Brain microvascular endothelial cell (primary cell): ENCODE measurements around the gene RAPGEF4.

Source experiments
- DNase-seq: peaks from one replicate; pipeline ENCODE4 v3.0.0-alpha.2; 2020
- H3K27ac ChIP-seq: fragments of 250-450 bp; sonication (Bioruptor Pico); 2 replicates; pipeline ENCODE4 v1.5.1; 2020; ENCODE audit warnings: mild to moderate bottlenecking, moderate library complexity
- H3K27me3 ChIP-seq: fragments of 250-450 bp; sonication (Bioruptor Pico); replicated peaks from 2 replicates; pipeline ENCODE4 v1.5.1; 2020; ENCODE audit warnings: mild to moderate bottlenecking
- H3K36me3 ChIP-seq: fragments of 250-450 bp; sonication (Bioruptor Pico); replicated peaks from 2 replicates; pipeline ENCODE4 v1.5.1; 2020; ENCODE audit warnings: mild to moderate bottlenecking
- H3K4me3 ChIP-seq: 2 replicates; pipeline ENCODE4 v1.5.1; 2011; ENCODE audit warnings: low read depth, mild to moderate bottlenecking, control low read depth, low read length, moderate library complexity
- CTCF ChIP-seq: IDR thresholded peaks from 2 replicates; pipeline ENCODE4 v1.5.1; 2011; ENCODE audit warnings: low read depth, mild to moderate bottlenecking, moderate library complexity, low read length, control low read depth, inconsistent platforms; ENCODE audit errors: missing control alignments
- in situ Hi-C: cut with HindIII; loops from 2 replicates; pipeline ENCODE4 v1.10.0; 2017; ENCODE audit warnings: low sequenced_read_pairs, low pct_ligation_motif_present

RAPGEF4 gene

GRCh38 chr2:172894689-172895387 is 159.2 kb downstream of the RAPGEF4 start:
- Histone ChIP-seq H3K36me3 (no peaks in the 10 kb centered on the region), H3K4me3 (no peak overlapping the region), H3K27me3 (peaks cover 6% of the 10 kb centered on the region), H3K27ac (no peak overlapping the region)
- in situ Hi-C loops, result no loop called here
- DNase-seq, result no peak
- no peak for TF ChIP-seq CTCF

- Histone ChIP-seq H3K27me3 (peaks cover 6% of the 10 kb centered on the region), H3K36me3 (no peaks in the 10 kb centered on the region), H3K27ac (no peak overlapping the region), H3K4me3 (no peak overlapping the region)
- TF ChIP-seq CTCF, result no peak
- in situ Hi-C loops, result no loop called here
- no peak for DNase-seq
These were observed 161.0 kb downstream of the RAPGEF4 start for GRCh38 chr2:172896661-172897081.

GRCh38 chr2:172900871-172901270 is 165.2 kb downstream of the RAPGEF4 start:
- no peak for TF ChIP-seq CTCF
- Histone ChIP-seq H3K27me3 (peaks cover 3% of the 10 kb centered on the region), H3K27ac (no peak overlapping the region), H3K36me3 (no peaks in the 10 kb centered on the region), H3K4me3 (no peak overlapping the region)
- in situ Hi-C loops, result no loop called here
- DNase-seq, result no peak

GRCh38 chr2:172901913-172902312 is 166.3 kb downstream of the RAPGEF4 start:
- Histone ChIP-seq H3K4me3 (no peak overlapping the region), H3K27me3 (peaks cover 3% of the 10 kb centered on the region), H3K27ac (no peak overlapping the region), H3K36me3 (no peaks in the 10 kb centered on the region)
- in situ Hi-C loops, result no loop called here
- TF ChIP-seq CTCF, result no peak
- no peak for DNase-seq

GRCh38 chr2:172904236-172904635 is 168.6 kb downstream of the RAPGEF4 start:
- no peaks in the 10 kb centered on the region for H3K27me3 ChIP-seq
- no peak overlapping the region for H3K4me3 ChIP-seq
- in situ Hi-C loops, result no loop called here
- no peak for TF ChIP-seq CTCF
- H3K36me3 ChIP-seq, result no peaks in the 10 kb centered on the region
- DNase-seq, result no peak
- H3K27ac ChIP-seq, result no peak overlapping the region
